Measurements from ENCODE around the gene CHKA.

The CHKA gene

GRCh38 chr11:68035266-68035876 is 85.8 kb downstream of the CHKA start:
- peak overlapping the region; percentile 81; the same call in 1 of the 2 replicates for H3K27ac ChIP-seq (replicated peaks)
- no peak for DNase-seq (ENCODE audit: low read depth in 1 of 2, low spot score in 1 of 2)
- no peaks in the 10 kb centered on the region for H3K27me3 ChIP-seq (ENCODE audit: insufficient read depth, poor library complexity, severe bottlenecking)
- TF ChIP-seq POLR2AphosphoS5 (IDR thresholded peaks at IDR 0.05; ENCODE audit: low read depth), result no peak
- TF ChIP-seq CTCF (IDR thresholded peaks at IDR 0.05; ENCODE audit: insufficient read depth, low read length), result no peak
- no peak for TF ChIP-seq REST (IDR thresholded peaks at IDR 0.05; ENCODE audit: insufficient replicate concordance, low read depth)
- no peak for TF ChIP-seq GABPA (IDR thresholded peaks at IDR 0.05; ENCODE audit: low read depth)
- no peak for TF ChIP-seq SPI1 (IDR thresholded peaks at IDR 0.05; ENCODE audit: borderline replicate concordance, low read depth)
- no peak overlapping the region for H3K4me3 ChIP-seq (replicated peaks; ENCODE audit: insufficient read depth, low read length)

- no peak for DNase-seq (ENCODE audit: low read depth in 1 of 2, low spot score in 1 of 2)
- TF ChIP-seq REST (IDR thresholded peaks at IDR 0.05; ENCODE audit: insufficient replicate concordance, low read depth), result no peak
- no peak for TF ChIP-seq SPI1 (IDR thresholded peaks at IDR 0.05; ENCODE audit: borderline replicate concordance, low read depth)
- no peak for TF ChIP-seq CTCF (IDR thresholded peaks at IDR 0.05; ENCODE audit: insufficient read depth, low read length)
- no peak for TF ChIP-seq GABPA (IDR thresholded peaks at IDR 0.05; ENCODE audit: low read depth)
- no peak for TF ChIP-seq POLR2AphosphoS5 (IDR thresholded peaks at IDR 0.05; ENCODE audit: low read depth)
- Histone ChIP-seq H3K27me3 (ENCODE audit: insufficient read depth, poor library complexity, severe bottlenecking) (no peaks in the 10 kb centered on the region), H3K4me3 (replicated peaks; ENCODE audit: insufficient read depth, low read length) (no peak overlapping the region), H3K27ac (replicated peaks) (no peak overlapping the region)
These were observed 87.5 kb downstream of the CHKA start for GRCh38 chr11:68033708-68034045.

GRCh38 chr11:68032997-68033707 is 88.0 kb downstream of the CHKA start:
- no peak overlapping the region for H3K4me3 ChIP-seq (replicated peaks; ENCODE audit: insufficient read depth, low read length)
- no peak for DNase-seq (ENCODE audit: low read depth in 1 of 2, low spot score in 1 of 2)
- no peak overlapping the region for H3K27ac ChIP-seq (replicated peaks)
- TF ChIP-seq GABPA (IDR thresholded peaks at IDR 0.05; ENCODE audit: low read depth) (no peak), REST (IDR thresholded peaks at IDR 0.05; ENCODE audit: insufficient replicate concordance, low read depth) (no peak), SPI1 (IDR thresholded peaks at IDR 0.05; ENCODE audit: borderline replicate concordance, low read depth) (no peak), POLR2AphosphoS5 (IDR thresholded peaks at IDR 0.05; ENCODE audit: low read depth) (no peak), CTCF (IDR thresholded peaks at IDR 0.05; ENCODE audit: insufficient read depth, low read length) (no peak)
- no peaks in the 10 kb centered on the region for H3K27me3 ChIP-seq (ENCODE audit: insufficient read depth, poor library complexity, severe bottlenecking)

All from HL-60 (cell line).